T-cell (primary cell): ENCODE results near the gene HECW1. TPM values are rescaled to one million over a fixed set of nuclear protein-coding genes. Genes with fewer than 3 reads are reported as not detected.

Source experiments
- ATAC-seq, 4 experiments: fragments of 200-7000 bp in 3 of 4; fragments of 150-1000 bp in 1 of 4; cut with Tn5 transposase; replicated peaks in 1 of 4; 1 replicate in 3 of 4; 2 replicates in 1 of 4; pipeline ENCODE4 v1.10.0; 2021; ENCODE audit warnings: moderate library complexity in 3 of 4, mild to moderate bottlenecking in 2 of 4, moderate number of reproducible peaks in 1 of 4
- CTCF ChIA-PET, 2 donors: fragments of 300-600 bp; sonication (Branson Sonifier 250); formaldehyde crosslinking; loops; one replicate each; lab custom pipeline; 2022; ENCODE audit warnings: antibody characterized with exemption in 2 of 2; lab: Charles Lee
- POLR2A ChIA-PET, 2 donors: fragments of 300-600 bp; sonication (Branson Sonifier 250); formaldehyde crosslinking; loops; one replicate each; lab custom pipeline; 2022; ENCODE audit warnings: antibody characterized with exemption in 2 of 2; lab: Charles Lee
- DNase-seq, 35 experiments: peaks; one replicate each; pipeline versions ENCODE4 v3.0.0 to v3.0.0-alpha.2; 2013 to 2023
- H3K27ac ChIP-seq: one replicate; pipeline ENCODE4 v1.5.1; 2013; ENCODE audit warnings: low read length
- H3K27me3 ChIP-seq, 2 experiments: replicated peaks in 1 of 2; 1 replicate in 1 of 2; 2 replicates in 1 of 2; pipeline versions ENCODE4 v1.6.1 to v1.7.0; 2013; ENCODE audit warnings: low read length in 1 of 2, mixed read lengths in 1 of 2; ENCODE audit not compliant: control insufficient read depth in 2 of 2, insufficient read depth in 2 of 2; ENCODE audit errors: extremely low read depth in 1 of 2
- H3K36me3 ChIP-seq, 2 donors: 1 replicate in 1 of 2; 2 replicates in 1 of 2; pipeline versions ENCODE4 v1.6.1 to v1.7.0; 2013; ENCODE audit warnings: low read length in 1 of 2; ENCODE audit not compliant: control insufficient read depth in 2 of 2, insufficient read depth in 1 of 2; ENCODE audit errors: extremely low read depth in 1 of 2
- H3K4me1 ChIP-seq, 2 experiments: 1 replicate in 1 of 2; 2 replicates in 1 of 2; pipeline versions ENCODE4 v1.6.1 to v1.7.0; 2013; ENCODE audit warnings: low read length in 2 of 2, mixed read lengths in 1 of 2; ENCODE audit not compliant: insufficient read depth in 2 of 2, control insufficient read depth in 1 of 2; ENCODE audit errors: extremely low read depth in 1 of 2
- H3K4me3 ChIP-seq, 2 donors: 1 replicate in 1 of 2; 2 replicates in 1 of 2; pipeline versions ENCODE4 v1.5.1 to v1.7.0; 2013; ENCODE audit warnings: mild to moderate bottlenecking in 2 of 2, low read length in 1 of 2, moderate library complexity in 1 of 2; ENCODE audit not compliant: control insufficient read depth in 1 of 2; ENCODE audit errors: extremely low read depth in 1 of 2
- H3K9me3 ChIP-seq: 2 replicates; pipeline ENCODE4 v1.7.0; 2013
- H3K27ac Mint-ChIP-seq, 2 donors: one replicate each; pipeline ENCODE4 v1.8.0; 2020 to 2021; ENCODE audit warnings: mild to moderate bottlenecking in 2 of 2, mixed read lengths in 2 of 2
- H3K27me3 Mint-ChIP-seq, 2 donors: one replicate each; pipeline ENCODE4 v1.8.0; 2021 to 2022; ENCODE audit warnings: mixed read lengths in 2 of 2
- H3K36me3 Mint-ChIP-seq: one replicate; pipeline ENCODE4 v1.8.0; 2021; ENCODE audit warnings: mixed read lengths
- H3K4me1 Mint-ChIP-seq, 3 donors: one replicate each; pipeline ENCODE4 v1.8.0; 2020 to 2022; ENCODE audit warnings: mixed read lengths in 3 of 3, mild to moderate bottlenecking in 1 of 3
- H3K4me3 Mint-ChIP-seq, 3 donors: one replicate each; pipeline ENCODE4 v1.8.0; 2020 to 2022; ENCODE audit warnings: mild to moderate bottlenecking in 3 of 3, mixed read lengths in 3 of 3, moderate library complexity in 3 of 3
- H3K9me3 Mint-ChIP-seq, 3 donors: one replicate each; pipeline ENCODE4 v1.8.0; 2020 to 2022; ENCODE audit warnings: mixed read lengths in 3 of 3
- WGBS: methylation state at CpG from one replicate; pipeline ENCODE4 v1.1.5; 2013; ENCODE audit warnings: missing lambda C conversion rate; ENCODE audit not compliant: insufficient coverage; 5-methylcytosine and 5-hydroxymethylcytosine counted together
- total RNA-seq, 35 experiments: library from RNA in 6 of 35; stranded (reverse) in 6 of 35; fragments of 120-200 nt in 1 of 35; gene quantifications; one replicate each; pipeline versions ENCODE4 v1.2.1 to v1.2.4 and lab custom pipeline; 2013 to 2026

The HECW1 gene
- total RNA-seq, 5 donors from 2014 or later (not counting 1 experiment from before 2014, with no cell fraction given): not detected

DNA sequence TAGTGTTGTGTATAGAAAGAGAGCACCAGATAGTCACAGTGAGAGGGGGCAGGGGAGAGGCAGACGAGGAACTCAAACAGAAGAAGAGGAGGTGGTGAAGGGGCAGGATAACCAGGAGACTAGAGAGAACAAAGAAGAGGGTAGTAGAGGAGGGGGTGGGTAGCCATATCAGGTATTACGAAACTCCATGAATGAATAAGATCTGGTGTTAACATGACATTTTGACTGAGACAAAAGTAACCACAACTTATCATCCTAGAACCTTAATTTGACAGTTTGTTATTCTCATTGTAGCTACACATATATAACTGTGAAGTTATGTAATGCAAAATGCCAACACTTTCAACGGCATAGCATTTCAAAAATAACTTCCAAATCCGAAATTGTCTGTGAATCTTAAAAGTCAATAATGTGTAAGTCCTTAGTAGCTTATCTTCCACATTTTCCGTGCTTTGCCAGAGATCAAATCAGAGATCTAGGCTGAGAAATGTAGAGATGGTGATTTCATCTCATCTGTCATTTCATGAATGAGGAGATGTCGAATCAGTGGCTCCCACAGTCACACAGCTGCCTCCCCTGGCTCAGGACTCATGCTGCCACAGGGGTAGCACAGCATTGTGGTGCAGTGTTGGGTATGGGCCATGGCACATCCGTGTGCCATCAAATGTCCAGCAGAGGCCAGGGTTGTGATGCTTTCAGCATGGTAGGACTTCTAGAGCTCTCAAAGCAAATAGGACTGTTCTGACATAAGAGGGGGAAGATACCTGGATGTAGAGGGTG, 202.1 kb downstream of the HECW1 start:
- H3K27ac Mint-ChIP-seq: peak overlapping the region in 1 of 2 donors; percentile 11
- H3K36me3 Mint-ChIP-seq: no peaks in the 10 kb centered on the region
- CTCF ChIA-PET: no interaction called here
- no peaks in the 10 kb centered on the region for H3K9me3 Mint-ChIP-seq
- peak overlapping the region in 2 of 3 donors; percentile 11 to 42 for H3K4me3 Mint-ChIP-seq
- peaks cover 0 to 3% of the 10 kb centered on the region in 2 experiments for H3K27me3 ChIP-seq
- H3K9me3 ChIP-seq: no peaks in the 10 kb centered on the region
- H3K4me3 ChIP-seq: no peak overlapping the region
- WGBS: 23% methylated on average over 4 of the region's 7 CpGs
- ATAC-seq (no peak), DNase-seq (no peak)
- H3K27me3 Mint-ChIP-seq: no peaks in the 10 kb centered on the region
- POLR2A ChIA-PET: no interaction called here
- peaks cover 14 to 16% (median 16%) of the 10 kb centered on the region in 3 donors for H3K4me1 Mint-ChIP-seq
- peaks cover 0 to 4% of the 10 kb centered on the region in 2 experiments for H3K4me1 ChIP-seq
- H3K36me3 ChIP-seq: no peaks in the 10 kb centered on the region
- no peak overlapping the region for H3K27ac ChIP-seq

- H3K4me1 Mint-ChIP-seq: peaks cover 14 to 16% (median 16%) of the 10 kb centered on the region in 3 donors
- H3K9me3 Mint-ChIP-seq: no peaks in the 10 kb centered on the region
- H3K4me3 Mint-ChIP-seq: no peak overlapping the region
- 77% methylated on average over 3 of the region's 6 CpGs for WGBS
- DNase-seq (no peak), ATAC-seq (no peak)
- H3K27ac Mint-ChIP-seq: no peak overlapping the region
- POLR2A ChIA-PET: no interaction called here
- no peak overlapping the region for H3K27ac ChIP-seq
- no peaks in the 10 kb centered on the region for H3K36me3 ChIP-seq
- no peak overlapping the region for H3K4me3 ChIP-seq
- H3K36me3 Mint-ChIP-seq: no peaks in the 10 kb centered on the region
- H3K9me3 ChIP-seq: no peaks in the 10 kb centered on the region
- H3K4me1 ChIP-seq: peaks cover 0 to 4% of the 10 kb centered on the region in 2 experiments
- CTCF ChIA-PET: no interaction called here
- H3K27me3 Mint-ChIP-seq: peaks cover 4 to 7% of the 10 kb centered on the region in 2 donors
- H3K27me3 ChIP-seq: peaks cover 0 to 5% of the 10 kb centered on the region in 2 experiments
Measured at GRCh38 chr7:43317075-43317474, 204.6 kb downstream of the HECW1 start.

DNA sequence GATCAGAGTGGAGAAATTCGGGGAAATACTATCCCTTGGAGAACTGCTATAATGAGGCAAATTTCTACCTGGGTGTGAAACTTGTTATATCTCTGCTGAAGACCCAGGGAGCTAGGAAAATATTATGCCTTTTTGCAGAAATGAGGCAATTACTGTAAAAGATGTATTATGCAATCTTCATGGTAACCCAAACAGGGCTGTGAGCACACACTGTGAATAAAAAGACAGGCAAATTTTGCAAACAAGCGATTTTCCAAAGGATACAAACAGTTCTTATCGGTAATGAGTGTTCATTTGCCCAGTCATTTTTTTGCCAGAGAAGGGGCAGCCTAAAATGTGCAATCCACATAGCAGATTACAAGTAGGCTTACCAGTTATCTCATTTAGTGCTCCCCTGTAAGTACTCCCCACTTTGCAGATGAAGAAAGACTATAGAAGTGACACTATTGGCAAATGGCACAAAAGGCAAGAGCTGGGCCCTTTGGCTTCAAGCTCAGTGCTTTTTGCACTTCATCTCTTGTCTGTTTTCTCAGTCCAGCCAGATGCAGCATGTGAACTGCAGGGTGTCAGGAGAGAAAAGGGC, 205.8 kb downstream of the HECW1 start:
- POLR2A ChIA-PET: no interaction called here
- no peak overlapping the region for H3K4me3 ChIP-seq
- 90% methylated on average over 2 of the region's 3 CpGs for WGBS
- H3K4me1 ChIP-seq: peaks cover 0 to 4% of the 10 kb centered on the region in 2 experiments
- H3K9me3 Mint-ChIP-seq: no peaks in the 10 kb centered on the region
- peaks cover 14 to 16% (median 16%) of the 10 kb centered on the region in 3 donors for H3K4me1 Mint-ChIP-seq
- H3K27ac ChIP-seq: no peak overlapping the region
- no peak overlapping the region for H3K4me3 Mint-ChIP-seq
- no peaks in the 10 kb centered on the region for H3K36me3 Mint-ChIP-seq
- DNase-seq (no peak), ATAC-seq (no peak)
- peaks cover 0 to 7% of the 10 kb centered on the region in 2 experiments for H3K27me3 ChIP-seq
- CTCF ChIA-PET: no interaction called here
- peaks cover 7 to 11% of the 10 kb centered on the region in 2 donors for H3K27me3 Mint-ChIP-seq
- H3K9me3 ChIP-seq: no peaks in the 10 kb centered on the region
- no peak overlapping the region for H3K27ac Mint-ChIP-seq
- no peaks in the 10 kb centered on the region for H3K36me3 ChIP-seq

- Mint-ChIP-seq H3K36me3 (no peaks in the 10 kb centered on the region), H3K4me1 (no peaks in the 10 kb centered on the region), H3K27me3 (peaks cover 6 to 15% of the 10 kb centered on the region in 2 donors), H3K27ac (no peak overlapping the region), H3K4me3 (no peak overlapping the region), H3K9me3 (no peaks in the 10 kb centered on the region)
- ATAC-seq (no peak), DNase-seq (no peak)
- H3K9me3 ChIP-seq: no peaks in the 10 kb centered on the region
- no peaks in the 10 kb centered on the region for H3K4me1 ChIP-seq
- no peak overlapping the region for H3K4me3 ChIP-seq
- ChIA-PET POLR2A (no interaction called here), CTCF (no interaction called here)
- H3K36me3 ChIP-seq: no peaks in the 10 kb centered on the region
- 81% methylated on average over 12 of the region's 14 CpGs for WGBS
- H3K27ac ChIP-seq: no peak overlapping the region
- peaks cover 0 to 20% of the 10 kb centered on the region in 2 experiments for H3K27me3 ChIP-seq
Measured at GRCh38 chr7:43325595-43325994, 213.1 kb downstream of the HECW1 start.

DNA sequence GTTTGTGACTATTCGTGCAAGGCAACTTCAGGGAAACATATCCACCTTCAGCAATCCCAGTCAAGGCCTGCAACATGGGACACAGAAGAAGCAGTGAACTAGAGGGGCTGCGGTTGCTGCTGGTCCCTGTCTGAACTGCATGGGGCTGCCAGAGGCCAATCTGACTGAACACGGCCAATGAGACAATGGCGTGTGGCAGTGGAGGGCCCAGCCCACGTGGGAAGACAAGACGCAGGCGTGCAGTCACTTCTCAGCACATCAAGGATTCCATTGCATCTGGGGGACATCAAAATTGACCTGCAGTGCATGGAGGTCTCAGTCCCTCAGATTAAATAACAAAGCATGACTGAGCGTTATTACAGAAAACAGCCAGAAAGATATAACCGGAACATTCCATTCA, 215.9 kb downstream of the HECW1 start:
- H3K4me3 Mint-ChIP-seq: no peak overlapping the region

DNA sequence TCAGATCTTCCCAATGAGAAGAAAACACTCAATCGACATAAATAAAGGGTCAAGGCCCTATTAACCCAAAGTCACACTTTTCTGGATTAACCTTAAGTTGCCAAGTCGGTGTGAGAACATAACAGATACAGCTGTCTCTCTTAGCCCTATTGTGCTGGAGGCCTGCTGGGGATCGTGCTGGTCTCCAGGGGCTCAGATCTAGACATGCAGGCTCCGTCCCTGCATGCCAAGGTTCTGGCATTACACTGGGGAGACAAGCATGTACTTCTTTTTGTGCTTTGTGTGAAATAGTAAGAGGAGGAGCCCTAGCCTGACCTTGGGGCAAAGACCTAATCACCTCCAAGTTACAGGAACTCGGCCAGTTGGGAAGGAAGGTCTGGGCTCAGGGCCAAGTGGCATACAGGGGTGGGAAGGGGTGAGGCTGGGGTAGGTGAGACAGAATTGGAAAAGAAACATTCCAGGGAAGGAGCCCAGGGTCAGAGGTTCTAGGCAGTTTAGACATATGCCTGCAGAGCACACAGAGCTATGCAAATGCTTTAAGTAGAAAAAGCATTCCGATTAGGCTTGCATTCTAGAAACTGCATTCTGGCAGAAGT, 216.4 kb downstream of the HECW1 start:
- no peak overlapping the region for H3K4me3 Mint-ChIP-seq
- Histone ChIP-seq H3K4me3 (no peak overlapping the region), H3K9me3 (no peaks in the 10 kb centered on the region), H3K36me3 (no peaks in the 10 kb centered on the region), H3K4me1 (no peaks in the 10 kb centered on the region), H3K27me3 (peaks cover 0 to 19% of the 10 kb centered on the region in 2 experiments), H3K27ac (no peak overlapping the region)
- DNase-seq (no peak), ATAC-seq (no peak)
- peaks cover 2 to 9% of the 10 kb centered on the region in 2 donors for H3K27me3 Mint-ChIP-seq
- 80% methylated on average over 5 of the region's 6 CpGs for WGBS
- POLR2A ChIA-PET: no interaction called here
- no peaks in the 10 kb centered on the region for H3K4me1 Mint-ChIP-seq
- H3K36me3 Mint-ChIP-seq: no peaks in the 10 kb centered on the region
- H3K9me3 Mint-ChIP-seq: no peaks in the 10 kb centered on the region
- H3K27ac Mint-ChIP-seq: no peak overlapping the region
- CTCF ChIA-PET: no interaction called here

More for the DNA sequence above, 215.9 kb downstream of the HECW1 start:
- peaks cover 0 to 20% of the 10 kb centered on the region in 2 experiments for H3K27me3 ChIP-seq
- 89% methylated on average over 9 of the region's 9 CpGs for WGBS
- H3K27ac ChIP-seq: no peak overlapping the region
- H3K4me1 Mint-ChIP-seq: no peaks in the 10 kb centered on the region
- no peaks in the 10 kb centered on the region for H3K36me3 Mint-ChIP-seq
- no peak overlapping the region for H3K4me3 ChIP-seq
- no peaks in the 10 kb centered on the region for H3K9me3 ChIP-seq
- H3K36me3 ChIP-seq: no peaks in the 10 kb centered on the region
- no peak overlapping the region for H3K27ac Mint-ChIP-seq
- ChIA-PET POLR2A (interaction anchor here in 1 of 2 donors (0.7 kb wide), 1 partner anchor 108 kb away, joined by 3 read pairs; no protein-coding TSS in a partner anchor), CTCF (no interaction called here)
- DNase-seq (no peak), ATAC-seq (no peak)
- peaks cover 2 to 9% of the 10 kb centered on the region in 2 donors for H3K27me3 Mint-ChIP-seq
- H3K4me1 ChIP-seq: no peaks in the 10 kb centered on the region
- no peaks in the 10 kb centered on the region for H3K9me3 Mint-ChIP-seq
